ENCODE results near the gene ANTXR1. TPM values are rescaled to one million over a fixed set of nuclear protein-coding genes. Genes with fewer than 3 reads are reported as not detected.

Gene ANTXR1
- total and polyA plus RNA-seq, 2 donors, result 4.4 to 7.3 TPM

GRCh38 chr2:69287544-69287943, 274.6 kb downstream of the ANTXR1 start:
- H3K9me3 ChIP-seq (ENCODE audit: control insufficient read depth in 2 of 2, insufficient read depth in 1 of 2, low read length in 1 of 2), result no peaks in the 10 kb centered on the region
- DNase-seq (ENCODE audit: low read depth in 6 of 9, low spot score in 9 of 9), result no peak
- no peaks in the 10 kb centered on the region for H3K4me1 ChIP-seq (ENCODE audit: control insufficient read depth in 2 of 2, insufficient read depth in 2 of 2, low read length in 2 of 2)
- no peak overlapping the region for H3K27ac ChIP-seq (ENCODE audit: low read depth in 1 of 2, low read length in 1 of 2)
- no peaks in the 10 kb centered on the region for H3K36me3 ChIP-seq (ENCODE audit: control insufficient read depth in 2 of 2, insufficient read depth in 2 of 2, low read length in 1 of 2)
- WGBS, result 96% methylated on average over 5 of the region's 5 CpGs
- no peak overlapping the region for H3K4me3 ChIP-seq (ENCODE audit: low read length in 2 of 2)
- no peaks in the 10 kb centered on the region for H3K27me3 ChIP-seq (ENCODE audit: control insufficient read depth in 2 of 2, insufficient read depth in 1 of 2, low read length in 1 of 2)

GRCh38 chr2:69288429-69288828, 275.4 kb downstream of the ANTXR1 start:
- WGBS, result 98% methylated on average over 1 of the region's 1 CpG

GRCh38 chr2:69291004-69291650, 278.1 kb downstream of the ANTXR1 start:
- H3K4me1 ChIP-seq (ENCODE audit: control insufficient read depth in 2 of 2, insufficient read depth in 2 of 2, low read length in 2 of 2), result no peaks in the 10 kb centered on the region
- H3K4me3 ChIP-seq (ENCODE audit: low read length in 2 of 2), result no peak overlapping the region
- no peaks in the 10 kb centered on the region for H3K9me3 ChIP-seq (ENCODE audit: control insufficient read depth in 2 of 2, insufficient read depth in 1 of 2, low read length in 1 of 2)
- H3K27ac ChIP-seq (ENCODE audit: low read depth in 1 of 2, low read length in 1 of 2), result no peak overlapping the region
- DNase-seq (ENCODE audit: low read depth in 6 of 9, low spot score in 9 of 9), result no peak
- H3K27me3 ChIP-seq (ENCODE audit: control insufficient read depth in 2 of 2, insufficient read depth in 1 of 2, low read length in 1 of 2), result no peaks in the 10 kb centered on the region
- H3K36me3 ChIP-seq (ENCODE audit: control insufficient read depth in 2 of 2, insufficient read depth in 2 of 2, low read length in 1 of 2), result no peaks in the 10 kb centered on the region

More at GRCh38 chr2:69288429-69288828, 275.4 kb downstream of the ANTXR1 start:
- no peak for DNase-seq (ENCODE audit: low read depth in 6 of 9, low spot score in 9 of 9)
- no peak overlapping the region for H3K27ac ChIP-seq (ENCODE audit: low read depth in 1 of 2, low read length in 1 of 2)
- H3K4me3 ChIP-seq (ENCODE audit: low read length in 2 of 2), result no peak overlapping the region
- no peaks in the 10 kb centered on the region for H3K27me3 ChIP-seq (ENCODE audit: control insufficient read depth in 2 of 2, insufficient read depth in 1 of 2, low read length in 1 of 2)
- H3K4me1 ChIP-seq (ENCODE audit: control insufficient read depth in 2 of 2, insufficient read depth in 2 of 2, low read length in 2 of 2), result no peaks in the 10 kb centered on the region
- H3K9me3 ChIP-seq (ENCODE audit: control insufficient read depth in 2 of 2, insufficient read depth in 1 of 2, low read length in 1 of 2), result no peaks in the 10 kb centered on the region
- no peaks in the 10 kb centered on the region for H3K36me3 ChIP-seq (ENCODE audit: control insufficient read depth in 2 of 2, insufficient read depth in 2 of 2, low read length in 1 of 2)

- no peak overlapping the region for H3K27ac ChIP-seq (ENCODE audit: low read depth in 1 of 2, low read length in 1 of 2)
- no peaks in the 10 kb centered on the region for H3K27me3 ChIP-seq (ENCODE audit: control insufficient read depth in 2 of 2, insufficient read depth in 1 of 2, low read length in 1 of 2)
- H3K4me1 ChIP-seq (ENCODE audit: control insufficient read depth in 2 of 2, insufficient read depth in 2 of 2, low read length in 2 of 2), result no peaks in the 10 kb centered on the region
- no peaks in the 10 kb centered on the region for H3K9me3 ChIP-seq (ENCODE audit: control insufficient read depth in 2 of 2, insufficient read depth in 1 of 2, low read length in 1 of 2)
- H3K4me3 ChIP-seq (ENCODE audit: low read length in 2 of 2), result no peak overlapping the region
- DNase-seq (ENCODE audit: low read depth in 6 of 9, low spot score in 9 of 9), result no peak
- H3K36me3 ChIP-seq (ENCODE audit: control insufficient read depth in 2 of 2, insufficient read depth in 2 of 2, low read length in 1 of 2), result no peaks in the 10 kb centered on the region
- 98% methylated on average over 3 of the region's 3 CpGs for WGBS
Observed at GRCh38 chr2:69291721-69292120, 278.7 kb downstream of the ANTXR1 start.

- H3K27me3 ChIP-seq (ENCODE audit: control insufficient read depth in 2 of 2, insufficient read depth in 1 of 2, low read length in 1 of 2), result no peaks in the 10 kb centered on the region
- no peaks in the 10 kb centered on the region for H3K36me3 ChIP-seq (ENCODE audit: control insufficient read depth in 2 of 2, insufficient read depth in 2 of 2, low read length in 1 of 2)
- 87% methylated on average over 3 of the region's 3 CpGs for WGBS
- no peak overlapping the region for H3K4me3 ChIP-seq (ENCODE audit: low read length in 2 of 2)
- no peaks in the 10 kb centered on the region for H3K4me1 ChIP-seq (ENCODE audit: control insufficient read depth in 2 of 2, insufficient read depth in 2 of 2, low read length in 2 of 2)
- H3K27ac ChIP-seq (ENCODE audit: low read depth in 1 of 2, low read length in 1 of 2), result no peak overlapping the region
- DNase-seq (ENCODE audit: low read depth in 6 of 9, low spot score in 9 of 9), result no peak
- no peaks in the 10 kb centered on the region for H3K9me3 ChIP-seq (ENCODE audit: control insufficient read depth in 2 of 2, insufficient read depth in 1 of 2, low read length in 1 of 2)
Observed at GRCh38 chr2:69292256-69292655, 279.3 kb downstream of the ANTXR1 start.

- no peak overlapping the region for H3K27ac ChIP-seq (ENCODE audit: low read depth in 1 of 2, low read length in 1 of 2)
Observed at GRCh38 chr2:69296421-69296820, 283.4 kb downstream of the ANTXR1 start.

GRCh38 chr2:69297216-69297615, 284.2 kb downstream of the ANTXR1 start:
- DNase-seq (ENCODE audit: low read depth in 6 of 9, low spot score in 9 of 9), result no peak
- WGBS, result 97% methylated on average over 12 of the region's 12 CpGs
- H3K27me3 ChIP-seq (ENCODE audit: control insufficient read depth in 2 of 2, insufficient read depth in 1 of 2, low read length in 1 of 2), result peaks cover 0 to 2% of the 10 kb centered on the region in 2 donors

More at GRCh38 chr2:69296421-69296820, 283.4 kb downstream of the ANTXR1 start:
- Histone ChIP-seq H3K9me3 (ENCODE audit: control insufficient read depth in 2 of 2, insufficient read depth in 1 of 2, low read length in 1 of 2) (no peaks in the 10 kb centered on the region), H3K36me3 (ENCODE audit: control insufficient read depth in 2 of 2, insufficient read depth in 2 of 2, low read length in 1 of 2) (no peaks in the 10 kb centered on the region), H3K4me1 (ENCODE audit: control insufficient read depth in 2 of 2, insufficient read depth in 2 of 2, low read length in 2 of 2) (no peaks in the 10 kb centered on the region), H3K27me3 (ENCODE audit: control insufficient read depth in 2 of 2, insufficient read depth in 1 of 2, low read length in 1 of 2) (no peaks in the 10 kb centered on the region), H3K4me3 (ENCODE audit: low read length in 2 of 2) (no peak overlapping the region)
- 98% methylated on average over 3 of the region's 3 CpGs for WGBS
- no peak for DNase-seq (ENCODE audit: low read depth in 6 of 9, low spot score in 9 of 9)

GRCh38 chr2:69298261-69298660, 285.3 kb downstream of the ANTXR1 start:
- Histone ChIP-seq H3K27me3 (ENCODE audit: control insufficient read depth in 2 of 2, insufficient read depth in 1 of 2, low read length in 1 of 2) (peaks cover 0 to 2% of the 10 kb centered on the region in 2 donors), H3K9me3 (ENCODE audit: control insufficient read depth in 2 of 2, insufficient read depth in 1 of 2, low read length in 1 of 2) (no peaks in the 10 kb centered on the region), H3K4me1 (ENCODE audit: control insufficient read depth in 2 of 2, insufficient read depth in 2 of 2, low read length in 2 of 2) (no peaks in the 10 kb centered on the region), H3K36me3 (ENCODE audit: control insufficient read depth in 2 of 2, insufficient read depth in 2 of 2, low read length in 1 of 2) (no peaks in the 10 kb centered on the region), H3K4me3 (ENCODE audit: low read length in 2 of 2) (no peak overlapping the region), H3K27ac (ENCODE audit: low read depth in 1 of 2, low read length in 1 of 2) (no peak overlapping the region)
- DNase-seq (ENCODE audit: low read depth in 6 of 9, low spot score in 9 of 9), result no peak
- 94% methylated on average over 7 of the region's 7 CpGs for WGBS

More at GRCh38 chr2:69297216-69297615, 284.2 kb downstream of the ANTXR1 start:
- no peaks in the 10 kb centered on the region for H3K36me3 ChIP-seq (ENCODE audit: control insufficient read depth in 2 of 2, insufficient read depth in 2 of 2, low read length in 1 of 2)
- no peaks in the 10 kb centered on the region for H3K9me3 ChIP-seq (ENCODE audit: control insufficient read depth in 2 of 2, insufficient read depth in 1 of 2, low read length in 1 of 2)
- no peak overlapping the region for H3K4me3 ChIP-seq (ENCODE audit: low read length in 2 of 2)
- no peak overlapping the region for H3K27ac ChIP-seq (ENCODE audit: low read depth in 1 of 2, low read length in 1 of 2)
- H3K4me1 ChIP-seq (ENCODE audit: control insufficient read depth in 2 of 2, insufficient read depth in 2 of 2, low read length in 2 of 2), result no peaks in the 10 kb centered on the region

GRCh38 chr2:69298862-69299261, 285.9 kb downstream of the ANTXR1 start:
- Histone ChIP-seq H3K36me3 (ENCODE audit: control insufficient read depth in 2 of 2, insufficient read depth in 2 of 2, low read length in 1 of 2) (no peaks in the 10 kb centered on the region), H3K4me1 (ENCODE audit: control insufficient read depth in 2 of 2, insufficient read depth in 2 of 2, low read length in 2 of 2) (no peaks in the 10 kb centered on the region), H3K27me3 (ENCODE audit: control insufficient read depth in 2 of 2, insufficient read depth in 1 of 2, low read length in 1 of 2) (peaks cover 0 to 4% of the 10 kb centered on the region in 2 donors), H3K9me3 (ENCODE audit: control insufficient read depth in 2 of 2, insufficient read depth in 1 of 2, low read length in 1 of 2) (peaks cover 0 to 1% of the 10 kb centered on the region in 2 donors), H3K4me3 (ENCODE audit: low read length in 2 of 2) (no peak overlapping the region), H3K27ac (ENCODE audit: low read depth in 1 of 2, low read length in 1 of 2) (no peak overlapping the region)
- WGBS, result 92% methylated on average over 4 of the region's 4 CpGs
- no peak for DNase-seq (ENCODE audit: low read depth in 6 of 9, low spot score in 9 of 9)
